Esophagus (tissue), 2 donors: Measurements from ENCODE around the gene ITSN2. TPM values are rescaled to one million over a fixed set of nuclear protein-coding genes. Genes with fewer than 3 reads are reported as not detected.
"Not testable (repeated sequence)": the region's sequence is repeated elsewhere in the genome, so short reads cannot be mapped to it uniquely, and the experiment has no call there.

ENCODE experiments used
- H3K27ac ChIP-seq, 2 donors: one replicate each; pipeline ENCODE4 v1.5.1; 2013; ENCODE audit warnings: low read depth in 2 of 2, mild to moderate bottlenecking in 2 of 2, inconsistent platforms in 1 of 2, low read length in 1 of 2, moderate library complexity in 1 of 2
- H3K27me3 ChIP-seq, 2 donors: one replicate each; pipeline ENCODE4 v1.6.1; 2013; ENCODE audit warnings: low read length in 2 of 2, control low read depth in 1 of 2, mild to moderate bottlenecking in 1 of 2; ENCODE audit not compliant: insufficient read depth in 2 of 2, control insufficient read depth in 1 of 2
- H3K36me3 ChIP-seq, 2 donors: one replicate each; pipeline ENCODE4 v1.6.1; 2013; ENCODE audit warnings: low read length in 1 of 2; ENCODE audit not compliant: control insufficient read depth in 2 of 2, insufficient read depth in 2 of 2
- H3K4me1 ChIP-seq, 2 donors: one replicate each; pipeline ENCODE4 v1.6.1; 2013; ENCODE audit warnings: low read length in 1 of 2; ENCODE audit not compliant: control insufficient read depth in 2 of 2, insufficient read depth in 2 of 2
- H3K4me3 ChIP-seq, 2 donors: one replicate each; pipeline ENCODE4 v1.5.1; 2013; ENCODE audit warnings: low read length in 2 of 2, mild to moderate bottlenecking in 2 of 2, low read depth in 1 of 2, moderate library complexity in 1 of 2
- H3K9me3 ChIP-seq, 2 donors: one replicate each; pipeline ENCODE4 v1.6.1; 2013; ENCODE audit warnings: mild to moderate bottlenecking in 2 of 2, low read depth in 1 of 2, low read length in 1 of 2, moderate library complexity in 1 of 2; ENCODE audit not compliant: control insufficient read depth in 2 of 2, insufficient read depth in 1 of 2
- WGBS, 2 donors: extraction: QIAGEN DNeasy Blood & Tissue Kit; methylation state at CpG; one replicate each; pipeline ENCODE4 v1.1.7; 2013; 5-methylcytosine and 5-hydroxymethylcytosine counted together
- polyA plus RNA-seq, 2 donors: library from polyadenylated mRNA; stranded (reverse); fragments of 200-250 nt; gene quantifications; one replicate each; pipeline ENCODE4 v1.2.3, GENCODE V29; 2013
- donor health status: healthy with polysubstance abuse.
- donor health status: Bipolar disorder and iron deficiency.

ITSN2 gene
- polyA plus RNA-seq, 2 donors = 33.2 to 61.0 TPM

DNA sequence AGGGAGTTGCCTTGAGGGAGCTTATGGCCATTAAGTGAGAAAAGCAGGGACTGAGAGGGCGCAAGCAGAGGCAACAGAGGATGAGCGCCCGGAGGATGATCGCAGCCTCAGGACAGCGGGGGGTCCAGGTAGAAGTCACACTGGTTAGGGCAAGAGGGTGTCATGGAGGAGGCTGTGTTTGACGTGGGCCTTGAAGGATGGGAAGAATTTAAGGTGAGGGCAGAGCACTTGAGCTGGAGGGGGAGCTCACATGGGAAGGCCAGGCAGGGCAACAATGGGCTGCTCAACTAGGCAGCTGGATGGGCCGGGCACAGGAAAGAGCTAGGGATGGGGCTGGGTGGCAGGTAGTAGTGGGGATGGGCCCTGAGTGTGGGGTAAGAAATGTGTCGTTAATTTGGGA is 153.6 kb downstream of the ITSN2 start:
- H3K36me3 ChIP-seq = peaks cover 39 to 57% of the 10 kb centered on the region in 2 donors
- no peak overlapping the region for H3K4me3 ChIP-seq
- no peak overlapping the region for H3K27ac ChIP-seq
- no peaks in the 10 kb centered on the region for H3K4me1 ChIP-seq
- 90 to 91% methylated on average over 8 of the region's 8 CpGs for WGBS, 2 donors
- no peaks in the 10 kb centered on the region for H3K27me3 ChIP-seq
- H3K9me3 ChIP-seq = no peaks in the 10 kb centered on the region

DNA sequence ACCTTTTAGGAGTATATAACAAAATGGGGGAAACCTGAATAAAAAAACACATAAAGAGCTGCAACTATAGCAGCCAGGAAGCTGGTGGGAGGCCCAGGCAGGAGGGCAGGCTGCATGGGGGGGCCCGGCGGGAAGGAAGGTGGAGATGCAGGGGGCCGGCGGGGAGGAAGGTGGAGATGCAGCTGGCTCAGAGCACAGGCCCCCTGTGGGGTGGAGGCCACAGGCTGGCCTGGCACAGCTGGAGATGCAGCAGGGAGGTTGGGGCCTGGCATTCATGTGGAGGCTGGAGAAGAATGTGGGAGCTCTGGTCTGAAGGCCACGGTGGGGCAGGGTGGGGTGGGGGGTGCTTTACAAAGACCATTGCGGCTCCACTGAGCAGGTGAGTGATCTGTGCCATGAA is 154.1 kb downstream of the ITSN2 start:
- Histone ChIP-seq H3K36me3 (peaks cover 39 to 56% of the 10 kb centered on the region in 2 donors), H3K4me1 (no peaks in the 10 kb centered on the region), H3K4me3 (no peak overlapping the region), H3K9me3 (no peaks in the 10 kb centered on the region), H3K27ac (no peak overlapping the region), H3K27me3 (no peaks in the 10 kb centered on the region)
- 93 to 94% methylated on average over 6 of the region's 6 CpGs for WGBS, 2 donors

DNA sequence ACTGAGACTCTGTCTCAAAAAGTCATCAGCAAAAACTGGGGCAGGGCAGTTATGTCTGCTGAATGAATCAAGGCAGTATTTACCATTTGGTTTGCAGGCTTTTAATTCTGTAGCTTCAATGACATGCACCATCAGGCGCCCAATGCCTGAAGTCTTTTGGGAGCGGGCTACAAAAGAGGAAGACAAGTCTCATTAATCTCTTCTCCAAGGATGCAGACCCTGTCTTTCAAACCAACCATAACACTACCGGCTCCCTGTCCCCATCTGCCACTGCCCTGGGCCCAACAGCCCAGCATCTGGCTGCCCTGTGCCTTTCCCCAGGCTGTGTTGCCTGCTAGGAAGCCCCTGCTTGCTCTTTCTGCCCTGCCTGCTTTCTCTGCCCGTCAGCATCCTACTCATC is 155.2 kb downstream of the ITSN2 start:
- 90 to 92% methylated on average over 4 of the region's 4 CpGs for WGBS, 2 donors
- H3K36me3 ChIP-seq = peaks cover 38 to 48% of the 10 kb centered on the region in 2 donors

DNA sequence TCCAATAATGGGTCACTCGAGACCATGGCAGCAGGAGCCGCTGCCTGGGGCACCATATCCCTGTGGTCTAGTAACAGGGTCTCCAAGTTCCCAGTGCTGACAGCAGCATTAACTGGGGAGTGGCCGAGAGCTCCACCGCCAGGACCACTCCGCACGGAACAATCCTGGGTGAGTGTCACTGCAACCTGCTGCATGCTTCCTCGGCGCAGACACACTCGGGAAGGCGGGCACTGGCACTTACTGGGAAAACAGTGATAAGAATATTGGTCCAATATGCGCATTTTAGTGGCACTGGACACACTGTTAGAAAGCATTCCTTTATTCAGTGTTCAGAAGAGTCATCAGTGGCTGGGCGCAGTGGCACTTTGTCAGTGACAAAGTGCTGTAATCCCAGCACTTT is 155.8 kb downstream of the ITSN2 start:
- H3K4me3 ChIP-seq = no peak overlapping the region
- H3K27ac ChIP-seq = no peak overlapping the region
- H3K36me3 ChIP-seq = peaks cover 36 to 46% of the 10 kb centered on the region in 2 donors
- WGBS, 2 donors = 96 to 97% methylated on average over 12 of the region's 12 CpGs
- H3K4me1 ChIP-seq = no peaks in the 10 kb centered on the region
- H3K27me3 ChIP-seq = no peaks in the 10 kb centered on the region
- no peaks in the 10 kb centered on the region for H3K9me3 ChIP-seq

More for the DNA sequence above, 155.2 kb downstream of the ITSN2 start:
- H3K9me3 ChIP-seq = no peaks in the 10 kb centered on the region
- no peak overlapping the region for H3K27ac ChIP-seq
- H3K27me3 ChIP-seq = no peaks in the 10 kb centered on the region
- H3K4me1 ChIP-seq = no peaks in the 10 kb centered on the region
- H3K4me3 ChIP-seq = no peak overlapping the region

- Histone ChIP-seq H3K9me3 (no peaks in the 10 kb centered on the region), H3K4me1 (no peaks in the 10 kb centered on the region), H3K36me3 (peaks cover 30 to 39% of the 10 kb centered on the region in 2 donors), H3K27ac (no peak overlapping the region), H3K27me3 (no peaks in the 10 kb centered on the region), H3K4me3 (no peak overlapping the region)
- WGBS, 2 donors = 82 to 86% methylated on average over 5 of the region's 5 CpGs
Measured at GRCh38 chr2:24203787-24204150, 156.6 kb downstream of the ITSN2 start.

DNA sequence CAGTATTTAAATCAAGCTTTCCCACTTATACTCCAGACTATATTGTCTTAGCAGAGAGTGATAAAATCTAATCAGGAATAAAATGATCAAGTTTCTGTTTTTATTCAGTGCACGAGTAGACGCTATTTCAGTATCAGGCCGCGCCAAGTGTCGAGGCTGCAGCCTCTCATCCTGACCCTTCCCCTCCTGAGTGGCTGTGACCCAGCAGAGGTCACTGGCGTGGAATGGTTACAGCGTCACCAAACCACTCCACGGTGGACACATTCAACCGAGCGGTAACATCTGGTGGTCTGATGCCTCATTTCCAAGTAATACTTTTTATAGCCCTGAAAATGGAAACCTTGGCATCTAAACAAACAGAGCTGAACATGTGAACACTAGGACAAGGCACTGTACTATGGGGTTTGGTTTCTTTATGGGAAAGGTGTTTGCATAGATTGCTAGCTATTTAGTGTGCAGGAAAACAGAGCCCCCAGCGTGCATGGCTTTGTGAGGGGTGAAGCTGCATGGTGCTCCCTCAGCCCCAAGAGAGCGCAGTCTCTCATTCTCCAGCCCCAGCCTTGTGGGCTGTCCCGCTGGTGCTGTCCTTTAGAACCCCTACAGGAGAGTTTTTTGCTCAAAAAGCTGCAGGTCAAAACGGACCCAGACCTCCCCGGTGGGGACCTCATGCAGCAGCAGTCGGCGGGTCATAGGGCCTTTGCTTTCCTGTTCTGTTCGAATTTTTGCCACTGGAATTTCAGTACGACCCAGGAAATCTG is 157.1 kb downstream of the ITSN2 start:
- no peak overlapping the region for H3K4me3 ChIP-seq
- no peak overlapping the region for H3K27ac ChIP-seq
- no peaks in the 10 kb centered on the region for H3K9me3 ChIP-seq
- no peaks in the 10 kb centered on the region for H3K27me3 ChIP-seq
- H3K36me3 ChIP-seq = peaks cover 25 to 34% of the 10 kb centered on the region in 2 donors
- no peaks in the 10 kb centered on the region for H3K4me1 ChIP-seq
- 83 to 86% methylated on average over 19 of the region's 19 CpGs for WGBS, 2 donors

GRCh38 chr2:24200799-24201198 is 159.5 kb downstream of the ITSN2 start:
- Histone ChIP-seq H3K27me3 (no peaks in the 10 kb centered on the region), H3K27ac (no peak overlapping the region), H3K4me1 (no peaks in the 10 kb centered on the region), H3K4me3 (no peak overlapping the region), H3K36me3 (peaks cover 10 to 17% of the 10 kb centered on the region in 2 donors), H3K9me3 (no peaks in the 10 kb centered on the region)
- WGBS, 2 donors = 96 to 100% methylated on average over 3 of the region's 3 CpGs

GRCh38 chr2:24199968-24200590 is 160.3 kb downstream of the ITSN2 start:
- WGBS, 2 donors = 89 to 90% methylated on average over 12 of the region's 12 CpGs
- no peaks in the 10 kb centered on the region for H3K4me1 ChIP-seq
- peaks cover 10 to 17% of the 10 kb centered on the region in 2 donors for H3K36me3 ChIP-seq
- no peak overlapping the region for H3K4me3 ChIP-seq
- H3K27me3 ChIP-seq = no peaks in the 10 kb centered on the region
- no peaks in the 10 kb centered on the region for H3K9me3 ChIP-seq
- H3K27ac ChIP-seq = no peak overlapping the region

DNA sequence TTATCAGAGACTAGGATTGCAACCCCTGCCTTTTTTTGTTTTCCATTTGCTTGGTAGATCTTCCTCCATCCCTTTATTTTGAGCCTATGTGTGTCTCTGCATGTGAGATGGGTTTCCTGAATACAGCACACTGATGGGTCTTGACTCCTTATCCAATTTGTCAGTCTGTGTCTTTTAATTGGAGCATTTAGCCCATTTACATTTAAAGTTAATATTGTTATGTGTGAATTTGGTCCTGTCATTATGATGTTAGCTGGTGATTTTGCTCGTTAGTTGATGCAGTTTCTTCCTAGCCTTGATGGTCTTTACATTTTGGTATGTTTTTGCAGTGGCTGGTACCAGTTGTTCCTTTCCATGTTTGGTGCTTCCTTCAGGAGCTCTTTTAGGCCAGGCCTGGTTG is 163.1 kb downstream of the ITSN2 start:
- H3K9me3 ChIP-seq, H3K36me3 ChIP-seq, H3K4me3 ChIP-seq, H3K27me3 ChIP-seq, H3K27ac ChIP-seq, H3K4me1 ChIP-seq: not testable (repeated sequence)
- WGBS, 2 donors = 88 to 100% methylated on average over 1 of the region's 1 CpG

- no peak overlapping the region for H3K27ac ChIP-seq
- no peak overlapping the region for H3K4me3 ChIP-seq
- H3K9me3 ChIP-seq = no peaks in the 10 kb centered on the region
- peaks cover 0 to 2% of the 10 kb centered on the region in 2 donors for H3K4me1 ChIP-seq
- H3K27me3 ChIP-seq = no peaks in the 10 kb centered on the region
- WGBS, 2 donors = 57 to 67% methylated on average over 5 of the region's 5 CpGs
- H3K36me3 ChIP-seq = no peaks in the 10 kb centered on the region
Measured at GRCh38 chr2:24191848-24192247, 168.5 kb downstream of the ITSN2 start.
